ENCODE measurements around the gene TTC29.

- no peak for TF ChIP-seq CTCF (IDR thresholded peaks at IDR 0.05)
- no peak for TF ChIP-seq POLR2A (IDR thresholded peaks at IDR 0.05)
These were observed at the start of gene TTC29 for GRCh38 chr4:146945556-146946374.

All from breast epithelium (tissue), 3 donors.